ENCODE measurements around the gene PLXNA4. TPM values are rescaled to one million over a fixed set of nuclear protein-coding genes. Genes with fewer than 3 reads are reported as not detected.

The PLXNA4 gene
- total RNA-seq, 1 experiment from 2014 or later: 0.10 TPM

GRCh38 chr7:132528695-132529094 lies 47.6 kb downstream of the PLXNA4 start:
- Histone ChIP-seq H3K9me3 (ENCODE audit: control insufficient read depth, insufficient read depth, low read depth, low read length) (no peaks in the 10 kb centered on the region), H3K36me3 (ENCODE audit: control insufficient read depth, insufficient read depth, low read length) (no peaks in the 10 kb centered on the region), H3K4me3 (ENCODE audit: low read depth in 2 of 2, low read length in 2 of 2) (no peak overlapping the region), H3K27me3 (ENCODE audit: control insufficient read depth, insufficient read depth, low read length) (peaks cover 19% of the 10 kb centered on the region), H3K4me1 (ENCODE audit: control insufficient read depth, insufficient read depth, low read length) (no peaks in the 10 kb centered on the region), H3K27ac (ENCODE audit: low read length) (no peak overlapping the region)
- POLR2A ChIA-PET: no interaction called here
- no peak for ATAC-seq
- intact Hi-C loops (cut with micrococcal nuclease; ENCODE audit: unreplicated experiment): no loop called here
- in situ Hi-C loops (cut with HindIII; ENCODE audit: low pct_unique_long_range_greater_than_20kb, low sequenced_read_pairs): no loop called here
- TF ChIP-seq, protein P1, sequence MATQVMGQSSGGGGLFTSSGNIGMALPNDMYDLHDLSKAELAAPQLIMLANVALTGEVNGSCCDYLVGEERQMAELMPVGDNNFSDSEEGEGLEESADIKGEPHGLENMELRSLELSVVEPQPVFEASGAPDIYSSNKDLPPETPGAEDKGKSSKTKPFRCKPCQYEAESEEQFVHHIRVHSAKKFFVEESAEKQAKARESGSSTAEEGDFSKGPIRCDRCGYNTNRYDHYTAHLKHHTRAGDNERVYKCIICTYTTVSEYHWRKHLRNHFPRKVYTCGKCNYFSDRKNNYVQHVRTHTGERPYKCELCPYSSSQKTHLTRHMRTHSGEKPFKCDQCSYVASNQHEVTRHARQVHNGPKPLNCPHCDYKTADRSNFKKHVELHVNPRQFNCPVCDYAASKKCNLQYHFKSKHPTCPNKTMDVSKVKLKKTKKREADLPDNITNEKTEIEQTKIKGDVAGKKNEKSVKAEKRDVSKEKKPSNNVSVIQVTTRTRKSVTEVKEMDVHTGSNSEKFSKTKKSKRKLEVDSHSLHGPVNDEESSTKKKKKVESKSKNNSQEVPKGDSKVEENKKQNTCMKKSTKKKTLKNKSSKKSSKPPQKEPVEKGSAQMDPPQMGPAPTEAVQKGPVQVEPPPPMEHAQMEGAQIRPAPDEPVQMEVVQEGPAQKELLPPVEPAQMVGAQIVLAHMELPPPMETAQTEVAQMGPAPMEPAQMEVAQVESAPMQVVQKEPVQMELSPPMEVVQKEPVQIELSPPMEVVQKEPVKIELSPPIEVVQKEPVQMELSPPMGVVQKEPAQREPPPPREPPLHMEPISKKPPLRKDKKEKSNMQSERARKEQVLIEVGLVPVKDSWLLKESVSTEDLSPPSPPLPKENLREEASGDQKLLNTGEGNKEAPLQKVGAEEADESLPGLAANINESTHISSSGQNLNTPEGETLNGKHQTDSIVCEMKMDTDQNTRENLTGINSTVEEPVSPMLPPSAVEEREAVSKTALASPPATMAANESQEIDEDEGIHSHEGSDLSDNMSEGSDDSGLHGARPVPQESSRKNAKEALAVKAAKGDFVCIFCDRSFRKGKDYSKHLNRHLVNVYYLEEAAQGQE (IDR thresholded peaks at IDR 0.05; ENCODE audit: insufficient read depth in 1 of 2, low read depth in 2 of 2, low read length in 1 of 2): no peak
- TF ChIP-seq SIN3A (IDR thresholded peaks at IDR 0.05; ENCODE audit: borderline replicate concordance, insufficient read depth, low read depth, low read length) (no peak), TCF7L2 (IDR thresholded peaks at IDR 0.05; ENCODE audit: low read depth, low read length) (no peak), POLR2AphosphoS5 (IDR thresholded peaks at IDR 0.05; ENCODE audit: low read depth, low read length) (no peak), CTCF (IDR thresholded peaks at IDR 0.05) (no peak)
- DNase-seq (ENCODE audit: low read depth, low spot score): no peak
- CTCF ChIA-PET: no interaction called here
- no TSS peak for BruUV-seq (replicated peaks)

- TF ChIP-seq POLR2AphosphoS5 (IDR thresholded peaks at IDR 0.05; ENCODE audit: low read depth, low read length) (no peak), TCF7L2 (IDR thresholded peaks at IDR 0.05; ENCODE audit: low read depth, low read length) (no peak), SIN3A (IDR thresholded peaks at IDR 0.05; ENCODE audit: borderline replicate concordance, insufficient read depth, low read depth, low read length) (no peak), CTCF (IDR thresholded peaks at IDR 0.05) (no peak)
- TF ChIP-seq, protein P1 (IDR thresholded peaks at IDR 0.05; ENCODE audit: insufficient read depth in 1 of 2, low read depth in 2 of 2, low read length in 1 of 2): no peak
- no peaks in the 10 kb centered on the region for H3K9me3 ChIP-seq (ENCODE audit: control insufficient read depth, insufficient read depth, low read depth, low read length)
- ChIA-PET POLR2A (no interaction called here), CTCF (no interaction called here)
- H3K4me3 ChIP-seq (ENCODE audit: low read depth in 2 of 2, low read length in 2 of 2): no peak overlapping the region
- H3K36me3 ChIP-seq (ENCODE audit: control insufficient read depth, insufficient read depth, low read length): no peaks in the 10 kb centered on the region
- H3K27me3 ChIP-seq (ENCODE audit: control insufficient read depth, insufficient read depth, low read length): peaks cover 19% of the 10 kb centered on the region
- intact Hi-C loops (cut with micrococcal nuclease; ENCODE audit: unreplicated experiment) (no loop called here), in situ Hi-C loops (cut with HindIII; ENCODE audit: low pct_unique_long_range_greater_than_20kb, low sequenced_read_pairs) (no loop called here)
- no peak overlapping the region for H3K27ac ChIP-seq (ENCODE audit: low read length)
- ATAC-seq (no peak), DNase-seq (ENCODE audit: low read depth, low spot score) (no peak)
- H3K4me1 ChIP-seq (ENCODE audit: control insufficient read depth, insufficient read depth, low read length): no peaks in the 10 kb centered on the region
- no TSS peak for BruUV-seq (replicated peaks)
Measured at GRCh38 chr7:132527467-132528410, 48.5 kb downstream of the PLXNA4 start.

Measured in Panc1 (cell line).